ENCODE data around the gene SORBS2.

DNA sequence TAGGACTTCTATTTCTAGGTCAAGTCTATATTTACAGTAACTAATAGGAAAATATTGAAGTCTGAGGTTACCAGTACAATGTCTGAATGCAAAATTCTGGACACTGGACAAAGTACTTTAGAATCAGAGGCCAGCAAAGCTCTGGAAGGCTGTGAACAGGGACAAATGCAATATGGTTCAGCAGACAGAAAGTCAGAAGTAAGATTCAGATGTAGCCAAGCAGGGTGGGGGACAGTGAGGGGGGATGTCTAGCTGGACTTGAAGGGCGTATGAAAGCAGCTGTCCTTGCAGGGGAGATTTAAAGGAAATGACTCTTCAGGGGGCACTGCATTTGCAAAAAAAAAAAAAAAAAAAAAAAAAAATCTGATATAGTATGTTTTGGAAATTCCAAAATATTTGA is 2.9 kb downstream of the SORBS2 start:
- TF ChIP-seq, protein P1, sequence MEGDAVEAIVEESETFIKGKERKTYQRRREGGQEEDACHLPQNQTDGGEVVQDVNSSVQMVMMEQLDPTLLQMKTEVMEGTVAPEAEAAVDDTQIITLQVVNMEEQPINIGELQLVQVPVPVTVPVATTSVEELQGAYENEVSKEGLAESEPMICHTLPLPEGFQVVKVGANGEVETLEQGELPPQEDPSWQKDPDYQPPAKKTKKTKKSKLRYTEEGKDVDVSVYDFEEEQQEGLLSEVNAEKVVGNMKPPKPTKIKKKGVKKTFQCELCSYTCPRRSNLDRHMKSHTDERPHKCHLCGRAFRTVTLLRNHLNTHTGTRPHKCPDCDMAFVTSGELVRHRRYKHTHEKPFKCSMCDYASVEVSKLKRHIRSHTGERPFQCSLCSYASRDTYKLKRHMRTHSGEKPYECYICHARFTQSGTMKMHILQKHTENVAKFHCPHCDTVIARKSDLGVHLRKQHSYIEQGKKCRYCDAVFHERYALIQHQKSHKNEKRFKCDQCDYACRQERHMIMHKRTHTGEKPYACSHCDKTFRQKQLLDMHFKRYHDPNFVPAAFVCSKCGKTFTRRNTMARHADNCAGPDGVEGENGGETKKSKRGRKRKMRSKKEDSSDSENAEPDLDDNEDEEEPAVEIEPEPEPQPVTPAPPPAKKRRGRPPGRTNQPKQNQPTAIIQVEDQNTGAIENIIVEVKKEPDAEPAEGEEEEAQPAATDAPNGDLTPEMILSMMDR (IDR thresholded peaks at IDR 0.05) = no peak
- TF ChIP-seq POLR2A (IDR thresholded peaks at IDR 0.05) (no peak), POLR2AphosphoS5 (IDR thresholded peaks at IDR 0.05) (no peak)

Measured in gastroesophageal sphincter (tissue), 3 donors.